AG09309 (cell line): ENCODE measurements around the gene AGXT.

Experiments used
- DNase-seq: peaks from one replicate; pipeline ENCODE4 v3.0.0-alpha.2; 2010; ENCODE audit warnings: low read depth
- H3K4me3 ChIP-seq: 2 replicates; pipeline ENCODE4 v1.5.1; 2011; ENCODE audit warnings: mild to moderate bottlenecking, low read depth, low read length, moderate library complexity; ENCODE audit not compliant: control insufficient read depth
- CTCF ChIP-seq: IDR thresholded peaks from 2 replicates; pipeline ENCODE4 v1.5.1; 2011; ENCODE audit warnings: mild to moderate bottlenecking, low read depth, low read length, inconsistent platforms; ENCODE audit not compliant: insufficient read depth, control insufficient read depth; ENCODE audit errors: missing control alignments

Gene AGXT

GRCh38 chr2:240823449-240824336, 44.9 kb upstream of the AGXT start:
- no peak for DNase-seq
- no peak overlapping the region for H3K4me3 ChIP-seq
- no peak for TF ChIP-seq CTCF

GRCh38 chr2:240825476-240825875, 43.1 kb upstream of the AGXT start:
- H3K4me3 ChIP-seq: no peak overlapping the region
- DNase-seq: no peak

GRCh38 chr2:240831594-240832204, 36.9 kb upstream of the AGXT start:
- TF ChIP-seq CTCF: no peak
- H3K4me3 ChIP-seq: no peak overlapping the region
- DNase-seq: no peak

More at GRCh38 chr2:240825476-240825875, 43.1 kb upstream of the AGXT start:
- TF ChIP-seq CTCF: no peak

- no peak for TF ChIP-seq CTCF
- H3K4me3 ChIP-seq: no peak overlapping the region
- DNase-seq: no peak
These were observed 36.4 kb upstream of the AGXT start for GRCh38 chr2:240832205-240832727.

GRCh38 chr2:240832921-240833494, 35.6 kb upstream of the AGXT start:
- H3K4me3 ChIP-seq: no peak overlapping the region

More at GRCh38 chr2:240832921-240833494, 35.6 kb upstream of the AGXT start:
- DNase-seq: no peak
- no peak for TF ChIP-seq CTCF
